K562 (cell line): ENCODE measurements around the gene MFN1. TPM values are rescaled to one million over a fixed set of nuclear protein-coding genes. Genes with fewer than 3 reads are reported as not detected.
A peak's percentile ranks its signal among the peaks of the same experiment; 100 is the strongest.

Experiments
- DMBX1 ChIP-seq: fragments of 250-450 bp; sonication (Bioruptor Pico); IDR thresholded peaks from 2 replicates; pipeline ENCODE4 v1.8.0; 2022; ENCODE audit warnings: inconsistent platforms, mild to moderate bottlenecking, moderate library complexity, borderline replicate concordance
- E2F1 ChIP-seq: sonication (generic); formaldehyde crosslinking; IDR thresholded peaks from 2 replicates; pipeline ENCODE4 v1.8.1; 2023; ENCODE audit warnings: mild to moderate bottlenecking, missing genetic modification reagents, moderate library complexity
- E2F4 ChIP-seq: sonication (generic); formaldehyde crosslinking; IDR thresholded peaks from 2 replicates; pipeline ENCODE4 v1.8.0; 2022; ENCODE audit warnings: mild to moderate bottlenecking, low read depth, missing genetic modification reagents
- EWSR1 ChIP-seq: fragments of 450-650 bp; IDR thresholded peaks from 2 replicates; pipeline ENCODE4 v1.6.1; 2018; ENCODE audit warnings: borderline replicate concordance, mild to moderate bottlenecking, low read depth, moderate library complexity; ENCODE audit not compliant: partially characterized antibody
- FOXA3 ChIP-seq, 2 experiments: fragments of 450-650 bp in 1 of 2; sonication (generic) in 1 of 2; formaldehyde crosslinking; IDR thresholded peaks in 1 of 2; conservative IDR thresholded peaks in 1 of 2; 2 replicates each; pipeline versions ENCODE4 v1.4.0 to v1.8.0; 2020 to 2022; ENCODE audit warnings: mild to moderate bottlenecking in 2 of 2, missing genetic modification reagents in 1 of 2
- HMG20B ChIP-seq: fragments of 250-450 bp; sonication (Bioruptor Pico); IDR thresholded peaks from 2 replicates; pipeline ENCODE4 v1.5.0; 2021; ENCODE audit warnings: mild to moderate bottlenecking
- L3MBTL2 ChIP-seq: fragments of 450-650 bp; IDR thresholded peaks from 2 replicates; pipeline ENCODE4 v1.6.1; 2016; ENCODE audit warnings: mild to moderate bottlenecking, moderate library complexity
- MCM3 ChIP-seq: fragments of 450-650 bp; IDR thresholded peaks from 2 replicates; pipeline ENCODE4 v1.6.1; 2016
- PHTF2 ChIP-seq: fragments of 250-450 bp; sonication (Bioruptor Pico); IDR thresholded peaks from 2 replicates; pipeline ENCODE4 v1.5.0; 2021; ENCODE audit warnings: mild to moderate bottlenecking
- PURB ChIP-seq: sonication (generic); formaldehyde crosslinking; IDR thresholded peaks from 2 replicates; pipeline ENCODE4 v1.9.0; 2021; ENCODE audit warnings: low read depth, mild to moderate bottlenecking, missing genetic modification reagents
- RERE ChIP-seq: sonication (generic); formaldehyde crosslinking; IDR thresholded peaks from 2 replicates; pipeline ENCODE4 v1.8.0; 2023; ENCODE audit warnings: missing genetic modification reagents, mild to moderate bottlenecking, borderline replicate concordance
- SP1 ChIP-seq: sonication (generic); formaldehyde crosslinking; IDR thresholded peaks from 2 replicates; pipeline ENCODE4 v1.8.1; 2022; ENCODE audit warnings: mild to moderate bottlenecking, missing genetic modification reagents
- SREBF1 ChIP-seq: fragments of 150-350 bp; IDR thresholded peaks from 2 replicates; pipeline ENCODE4 v1.6.1; 2014; ENCODE audit warnings: antibody characterized with exemption, low read depth, low read length, borderline replicate concordance
- SUPT5H ChIP-seq: fragments of 450-650 bp; IDR thresholded peaks from 2 replicates; pipeline ENCODE4 v1.6.1; 2016
- TAF9B ChIP-seq: fragments of 450-650 bp; IDR thresholded peaks from 2 replicates; pipeline ENCODE4 v1.6.1; 2018; ENCODE audit warnings: mild to moderate bottlenecking; ENCODE audit not compliant: partially characterized antibody
- TCF7 ChIP-seq: sonication (generic); IDR thresholded peaks from 2 replicates; pipeline ENCODE4 v1.6.1; 2016; ENCODE audit warnings: antibody characterized with exemption, borderline replicate concordance
- ZEB2 ChIP-seq: fragments of 450-650 bp; IDR thresholded peaks from 2 replicates; pipeline ENCODE4 v1.6.1; 2016
- ZNF280B ChIP-seq: fragments of 250-450 bp; sonication (Bioruptor Pico); IDR thresholded peaks from 2 replicates; pipeline ENCODE4 v1.5.1; 2021; ENCODE audit warnings: mild to moderate bottlenecking
- ZNF696 ChIP-seq: fragments of 250-450 bp; sonication (Bioruptor Pico); conservative IDR thresholded peaks from 2 replicates; pipeline ENCODE4 v1.4.0; 2020; ENCODE audit warnings: mild to moderate bottlenecking, moderate library complexity
- polyA plus RNA-seq, 8 experiments: library from polyadenylated mRNA; depleted of rRNA in 4 of 8; stranded (reverse) in 5 of 8; unstranded in 3 of 8; fragments of >200 nt; fragmentation: Nextera tagmentation in 2 of 8; fragmentation: Illumina TruSeq in 1 of 8; extraction: Ambion mirVana in 2 of 8; extraction: Trizol in 1 of 8; gene quantifications; 2 replicates each; pipeline versions ENCODE4 v1.2.1 to v1.2.3, GENCODE V29; 2011 to 2014; ENCODE audit warnings: inconsistent platforms in 1 of 8, missing spikeins in 1 of 8
- total RNA-seq, 7 experiments: library from RNA; depleted of rRNA in 6 of 7; stranded (reverse); fragments of >200 nt in 6 of 7; fragmentation: Illumina TruSeq in 2 of 7; extraction: Trizol in 2 of 7; gene quantifications; 2 replicates each; pipeline versions ENCODE4 v1.2.1 to v1.2.3, GENCODE V29; 2011 to 2021; ENCODE audit warnings: low replicate concordance in 1 of 7

MFN1 gene
- total and polyA plus RNA-seq, 9 of the 15 experiments (the other 6 are each of a cell fraction or from before 2014, with no cell fraction given): 10.5 to 42.7 (median 22.6) TPM

- no peak for TF ChIP-seq E2F4
- TF ChIP-seq MCM3: no peak
- no peak for TF ChIP-seq HMG20B
- TF ChIP-seq SP1: peak; percentile 71
- TF ChIP-seq RERE (CRISPR knock-in tag): no peak
- peak in 1 of 2 experiments; percentile 16; a peak in 1 of 4 replicates for TF ChIP-seq FOXA3 (CRISPR knock-in tag; conservative IDR thresholded peaks at IDR 0.05 in 1 of 2, IDR thresholded peaks at IDR 0.05 in 1 of 2)
- no peak for TF ChIP-seq ZEB2
- TF ChIP-seq SREBF1: no peak
- TF ChIP-seq ZNF696 (CRISPR knock-in tag): no peak
- peak; percentile 78 for TF ChIP-seq SUPT5H
- TF ChIP-seq DMBX1 (CRISPR knock-in tag): no peak
- TF ChIP-seq TAF9B: peak; percentile 49
- no peak for TF ChIP-seq EWSR1
- no peak for TF ChIP-seq E2F1 (CRISPR knock-in tag)
- TF ChIP-seq PHTF2 (CRISPR knock-in tag): no peak
- no peak for TF ChIP-seq ZNF280B (CRISPR knock-in tag)
- TF ChIP-seq L3MBTL2: peak; percentile 84
- no peak for TF ChIP-seq PURB (CRISPR knock-in tag)
- no peak for TF ChIP-seq TCF7
Observed at GRCh38 chr3:179347345-179348194, at the start of gene MFN1 (continued).
